MM.1S (cell line): ENCODE measurements around the gene TNP1.

Experiments
- EZH2 ChIP-seq: fragments of 300-600 bp; sonication (generic); optimal IDR thresholded peaks from 2 replicates; pipeline ENCODE3; 2017; ENCODE audit warnings: low read depth, mild to moderate bottlenecking, antibody characterized with exemption, low read length, mixed read lengths
- EZH2phosphoT487 ChIP-seq: fragments of 300-600 bp; sonication (generic); IDR thresholded peaks from 2 replicates; pipeline ENCODE4 v1.6.1; 2018; ENCODE audit warnings: antibody characterized with exemption, low read length
- TF ChIP-seq, protein P1 (sequence below): fragments of 300-600 bp; sonication (generic); IDR thresholded peaks from 2 replicates; pipeline ENCODE4 v1.5.1; 2016; ENCODE audit warnings: antibody characterized with exemption, low read length, mixed read lengths

DNA sequence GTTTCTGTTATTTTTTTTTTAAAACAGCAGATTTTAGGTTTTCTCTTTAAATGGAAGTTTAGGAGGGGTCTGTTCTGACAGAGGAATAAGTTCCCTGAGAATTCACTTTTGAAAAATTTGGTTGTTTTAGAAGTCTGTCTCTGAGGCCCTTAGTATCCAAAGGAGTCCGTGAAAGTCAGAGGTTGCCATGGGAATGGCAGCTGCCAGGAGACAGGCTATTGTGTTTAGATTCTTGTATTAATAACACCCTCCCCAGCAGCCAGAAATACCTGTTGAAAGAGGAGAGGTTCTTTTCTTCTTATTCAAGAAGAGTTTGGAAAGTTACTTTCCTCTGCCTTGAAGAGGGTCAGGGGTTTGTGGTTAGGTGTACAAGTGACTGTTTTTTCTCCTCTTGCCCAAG is 29.5 kb downstream of the TNP1 start:
- TF ChIP-seq, protein P1, sequence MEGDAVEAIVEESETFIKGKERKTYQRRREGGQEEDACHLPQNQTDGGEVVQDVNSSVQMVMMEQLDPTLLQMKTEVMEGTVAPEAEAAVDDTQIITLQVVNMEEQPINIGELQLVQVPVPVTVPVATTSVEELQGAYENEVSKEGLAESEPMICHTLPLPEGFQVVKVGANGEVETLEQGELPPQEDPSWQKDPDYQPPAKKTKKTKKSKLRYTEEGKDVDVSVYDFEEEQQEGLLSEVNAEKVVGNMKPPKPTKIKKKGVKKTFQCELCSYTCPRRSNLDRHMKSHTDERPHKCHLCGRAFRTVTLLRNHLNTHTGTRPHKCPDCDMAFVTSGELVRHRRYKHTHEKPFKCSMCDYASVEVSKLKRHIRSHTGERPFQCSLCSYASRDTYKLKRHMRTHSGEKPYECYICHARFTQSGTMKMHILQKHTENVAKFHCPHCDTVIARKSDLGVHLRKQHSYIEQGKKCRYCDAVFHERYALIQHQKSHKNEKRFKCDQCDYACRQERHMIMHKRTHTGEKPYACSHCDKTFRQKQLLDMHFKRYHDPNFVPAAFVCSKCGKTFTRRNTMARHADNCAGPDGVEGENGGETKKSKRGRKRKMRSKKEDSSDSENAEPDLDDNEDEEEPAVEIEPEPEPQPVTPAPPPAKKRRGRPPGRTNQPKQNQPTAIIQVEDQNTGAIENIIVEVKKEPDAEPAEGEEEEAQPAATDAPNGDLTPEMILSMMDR, result no peak
- TF ChIP-seq EZH2phosphoT487, result no peak
- TF ChIP-seq EZH2, result no peak
